Retina (tissue), 1 donor: ENCODE results near the gene CNN3.

ENCODE experiments used
- DNase-seq: peaks from one replicate; pipeline ENCODE4 v3.0.0-alpha.2; 2016

CNN3 gene

GRCh38 chr1:94926915-94927404 is at the start of gene CNN3:
Gene CNN3, minus strand, starts transcription at chr1:94927110. Its CDS starts 216 bp downstream, at chr1:94926894.
- peak; percentile 95 for DNase-seq

- DNase-seq = no peak
Measured at GRCh38 chr1:94974824-94975223, 47.9 kb upstream of the CNN3 start.

- no peak for DNase-seq
Measured at GRCh38 chr1:94974241-94974640, 47.3 kb upstream of the CNN3 start.

GRCh38 chr1:94973309-94973922 is 46.5 kb upstream of the CNN3 start:
- DNase-seq = no peak

- DNase-seq = no peak
Measured at GRCh38 chr1:94971491-94971924, 44.6 kb upstream of the CNN3 start.

- DNase-seq = no peak
Measured at GRCh38 chr1:94970783-94971182, 43.9 kb upstream of the CNN3 start.

- DNase-seq = no peak
Measured at GRCh38 chr1:94969137-94969536, 42.2 kb upstream of the CNN3 start.

- no peak for DNase-seq
Measured at GRCh38 chr1:94966033-94966432, 39.1 kb upstream of the CNN3 start.

GRCh38 chr1:94963864-94964263 is 37.0 kb upstream of the CNN3 start:
- DNase-seq = no peak

- peak; percentile 46 for DNase-seq
Measured at GRCh38 chr1:94962409-94963265, 35.7 kb upstream of the CNN3 start.

GRCh38 chr1:94961988-94962387 is 35.1 kb upstream of the CNN3 start:
- DNase-seq = no peak

- no peak for DNase-seq
Measured at GRCh38 chr1:94961582-94961981, 34.7 kb upstream of the CNN3 start.

- DNase-seq = no peak
Measured at GRCh38 chr1:94958081-94958480, 31.2 kb upstream of the CNN3 start.

- peak; percentile 14 for DNase-seq
Measured at GRCh38 chr1:94955767-94956632, 29.1 kb upstream of the CNN3 start.

- DNase-seq = no peak
Measured at GRCh38 chr1:94954263-94955220, 27.6 kb upstream of the CNN3 start.

GRCh38 chr1:94953746-94954145 is 26.8 kb upstream of the CNN3 start:
- no peak for DNase-seq

- DNase-seq = no peak
Measured at GRCh38 chr1:94953107-94953506, 26.2 kb upstream of the CNN3 start.

- no peak for DNase-seq
Measured at GRCh38 chr1:94952539-94952938, 25.6 kb upstream of the CNN3 start.

- no peak for DNase-seq
Measured at GRCh38 chr1:94951509-94952208, 24.7 kb upstream of the CNN3 start.

- DNase-seq = no peak
Measured at GRCh38 chr1:94951046-94951445, 24.1 kb upstream of the CNN3 start.
